HepG2 (cell line): ENCODE data around the gene CMTM5. TPM values are rescaled to one million over a fixed set of nuclear protein-coding genes. Genes with fewer than 3 reads are reported as not detected.
A peak's percentile ranks its signal among the peaks of the same experiment; 100 is the strongest.
"Not testable (repeated sequence)": the region's sequence is repeated elsewhere in the genome, so short reads cannot be mapped to it uniquely, and the experiment has no call there.

Experiments
- ATAC-seq: fragments of 200-7000 bp; cut with Tn5 transposase; 3 replicates; pipeline ENCODE4 v1.9.1; 2020; ENCODE audit warnings: mild to moderate bottlenecking, moderate library complexity
- BruUV-seq: library from RNA; stranded (reverse); fragments of 400-500 nt; replicated peaks from 2 replicates; lab custom pipeline; 2021; lab: Mats Ljungman, UMichigan
- CTCF ChIA-PET: fragments of 300-600 bp; formaldehyde crosslinking; extraction: SDS; loops from one replicate; lab custom pipeline; 2021; ENCODE audit warnings: low total read pairs, inconsistent platforms, low intra/inter-chr PET ratio; lab: Yijun Ruan, JAX
- POLR2A ChIA-PET: fragments of 350-600 bp; sonication (Branson Sonifier 250); formaldehyde crosslinking; loops from one replicate; lab custom pipeline; 2020; ENCODE audit warnings: antibody characterized with exemption, inconsistent platforms; lab: Yijun Ruan, JAX
- DNase-seq: peaks from one replicate; pipeline ENCODE4 v3.0.0-alpha.2; 2015; ENCODE audit warnings: low spot score
- FAIRE-seq: peaks from 3 replicates; lab custom pipeline; 2011; peaks lifted over from hg19 to GRCh38; lab: Jason Lieb, UNC
- H2AFZ ChIP-seq: one replicate; pipeline ENCODE4 v1.6.1; 2011; ENCODE audit warnings: low read length, inconsistent platforms
- H3K27ac ChIP-seq: fragments of 300-600 bp; 3 replicates; pipeline ENCODE4 v1.8.0; 2011; ENCODE audit warnings: mixed run types, mild to moderate bottlenecking, mixed read lengths, low read length, inconsistent platforms; ENCODE audit not compliant: insufficient read depth; ENCODE audit errors: extremely low read length
- H3K27me3 ChIP-seq, 2 experiments: fragments of 200-600 bp in 1 of 2; 2 replicates in 1 of 2; 3 replicates in 1 of 2; pipeline versions ENCODE4 v1.6.0 to v1.8.0; 2011; ENCODE audit warnings: low read length in 2 of 2, mild to moderate bottlenecking in 2 of 2, moderate library complexity in 2 of 2, inconsistent platforms in 1 of 2; ENCODE audit not compliant: insufficient read depth in 2 of 2, control insufficient read depth in 1 of 2
- H3K36me3 ChIP-seq, 2 experiments: fragments of 200-600 bp in 1 of 2; replicated peaks in 1 of 2; 2 replicates in 1 of 2; 3 replicates in 1 of 2; pipeline versions ENCODE4 v1.5.1 to v1.8.0; 2011; ENCODE audit warnings: low read length in 2 of 2, inconsistent platforms in 1 of 2; ENCODE audit not compliant: insufficient read depth in 2 of 2, control insufficient read depth in 1 of 2
- H3K4me1 ChIP-seq: 2 replicates; pipeline ENCODE4 v1.5.1; 2012; ENCODE audit warnings: low read length, inconsistent platforms; ENCODE audit not compliant: insufficient read depth
- H3K4me2 ChIP-seq: 2 replicates; pipeline ENCODE4 v1.6.0; 2011; ENCODE audit warnings: low read depth, low read length, inconsistent platforms
- H3K4me3 ChIP-seq, 3 experiments: fragments of 200-600 bp in 1 of 3; sonication (generic), shearing (Covaris generic) in 1 of 3; replicated peaks in 1 of 3; 2 replicates each; pipeline ENCODE4 v1.5.1; 2011 to 2016; ENCODE audit warnings: low read length in 3 of 3, inconsistent platforms in 2 of 3, low read depth in 2 of 3, mild to moderate bottlenecking in 2 of 3, control low read depth in 1 of 3, mixed read lengths in 1 of 3; ENCODE audit not compliant: insufficient read depth in 1 of 3
- H3K79me2 ChIP-seq: one replicate; pipeline ENCODE4 v1.6.1; 2011; ENCODE audit warnings: low read length, inconsistent platforms; ENCODE audit not compliant: insufficient read depth
- H3K9ac ChIP-seq: 2 replicates; pipeline ENCODE4 v1.6.0; 2011; ENCODE audit warnings: mild to moderate bottlenecking, low read depth, low read length, inconsistent platforms; ENCODE audit not compliant: insufficient read depth
- H3K9me3 ChIP-seq: 2 replicates; pipeline ENCODE4 v1.5.1; 2012; ENCODE audit warnings: mild to moderate bottlenecking, low read length
- H4K20me1 ChIP-seq: 2 replicates; pipeline ENCODE4 v1.6.0; 2011; ENCODE audit warnings: inconsistent platforms, mild to moderate bottlenecking, low read length, moderate library complexity; ENCODE audit not compliant: insufficient read depth
- ATF7 ChIP-seq, 2 experiments: fragments of 450-650 bp in 1 of 2; sonication (generic) in 1 of 2; formaldehyde crosslinking in 1 of 2; IDR thresholded peaks; 2 replicates each; pipeline versions ENCODE4 v1.4.0 to v1.6.1; 2016 to 2020; ENCODE audit warnings: antibody characterized with exemption in 1 of 2, mild to moderate bottlenecking in 1 of 2, missing genetic modification reagents in 1 of 2
- CENPT ChIP-seq: sonication (generic); formaldehyde crosslinking; IDR thresholded peaks from 2 replicates; pipeline ENCODE4 v1.8.0; 2022; ENCODE audit warnings: low read depth, mild to moderate bottlenecking, moderate library complexity, missing genetic modification reagents
- CHCHD3 ChIP-seq: sonication (generic); formaldehyde crosslinking; IDR thresholded peaks from 2 replicates; pipeline ENCODE4 v1.8.0; 2022; ENCODE audit warnings: mild to moderate bottlenecking, missing genetic modification reagents, moderate library complexity
- CREB1 ChIP-seq, 2 experiments: fragments of 450-650 bp in 1 of 2; IDR thresholded peaks; 2 replicates each; pipeline ENCODE4 v1.6.1; 2016 to 2017; ENCODE audit warnings: control low read depth in 1 of 2, mild to moderate bottlenecking in 1 of 2, missing compliant biosample characterization in 1 of 2, missing genetic modification characterization in 1 of 2
- GTF2F1 ChIP-seq: fragments of 150-350 bp; IDR thresholded peaks from 2 replicates; pipeline ENCODE4 v1.6.1; 2014; ENCODE audit warnings: low read length
- IRX3 ChIP-seq: sonication (generic); formaldehyde crosslinking; IDR thresholded peaks from 2 replicates; pipeline ENCODE4 v1.8.1; 2023; ENCODE audit warnings: mild to moderate bottlenecking, low read depth, missing genetic modification reagents, borderline replicate concordance
- KLF11 ChIP-seq: IDR thresholded peaks from 2 replicates; pipeline ENCODE4 v1.6.1; 2016; ENCODE audit warnings: missing compliant biosample characterization
- NFE2L2 ChIP-seq: fragments of 150-350 bp; IDR thresholded peaks from 2 replicates; pipeline ENCODE4 v1.6.1; 2014; ENCODE audit warnings: low read length
- ZNF180 ChIP-seq: sonication (generic); formaldehyde crosslinking; IDR thresholded peaks from 2 replicates; pipeline ENCODE4 v1.4.0; 2020; ENCODE audit warnings: low read depth, missing genetic modification reagents, borderline replicate concordance
- ZNF335 ChIP-seq: sonication (generic); formaldehyde crosslinking; IDR thresholded peaks from 2 replicates; pipeline ENCODE4 v1.4.0; 2020; ENCODE audit warnings: missing genetic modification reagents
- ZNF530 ChIP-seq: sonication (generic); formaldehyde crosslinking; IDR thresholded peaks from 2 replicates; pipeline ENCODE4 v1.5.0; 2020; ENCODE audit warnings: low read depth, mild to moderate bottlenecking, missing genetic modification reagents
- ZNF615 ChIP-seq: sonication (generic); formaldehyde crosslinking; IDR thresholded peaks from 2 replicates; pipeline ENCODE4 v1.5.0; 2020; ENCODE audit warnings: mild to moderate bottlenecking, missing genetic modification reagents, borderline replicate concordance
- WGBS: methylation state at CpG from one replicate; pipeline ENCODE4 v1.1.6; 2017; ENCODE audit warnings: low lambda C conversion rate; 5-methylcytosine and 5-hydroxymethylcytosine counted together
- in situ Hi-C: cut with HindIII; loops from 2 replicates; pipeline ENCODE4 v1.10.0; 2017; ENCODE audit warnings: low pct_unique_long_range_greater_than_20kb; ENCODE audit not compliant: extremely low pct_ligation_motif_present
- intact Hi-C: fragments of 100-400 bp; cut with micrococcal nuclease; formaldehyde crosslinking; loops from one replicate; pipeline ENCODE4 v1.10.0; 2022; ENCODE audit not compliant: unreplicated experiment
- polyA plus RNA-seq, 8 experiments: library from polyadenylated mRNA; depleted of rRNA in 3 of 8; stranded (reverse) in 7 of 8; unstranded in 1 of 8; fragments of >200 nt; fragmentation: Illumina TruSeq in 4 of 8; extraction: Trizol in 4 of 8; gene quantifications; 2 replicates each; pipeline versions ENCODE4 v1.2.1 to v1.2.3, GENCODE V29; 2011 to 2016; ENCODE audit warnings: low read depth in 4 of 8, missing spikeins in 1 of 8, mixed read lengths in 1 of 8; ENCODE audit not compliant: insufficient read depth in 1 of 8
- total RNA-seq, 5 experiments: library from RNA; depleted of rRNA; stranded (reverse); fragments of >200 nt; fragmentation: Illumina TruSeq; extraction: Trizol; gene quantifications; 2 replicates each; pipeline ENCODE4 v1.2.3, GENCODE V29; 2016; ENCODE audit warnings: low read depth in 1 of 5
- TF ChIP-seq, protein P1 (sequence below): sonication (generic); formaldehyde crosslinking; IDR thresholded peaks from 2 replicates; pipeline ENCODE4 v1.4.0; 2020; ENCODE audit warnings: low read depth, missing genetic modification reagents
- TF ChIP-seq, protein P2 (sequence below): sonication (generic); formaldehyde crosslinking; conservative IDR thresholded peaks from 2 replicates; pipeline ENCODE4 v1.4.0; 2020; ENCODE audit warnings: missing genetic modification reagents

Gene CMTM5
- total and polyA plus RNA-seq, 2 of the 13 experiments (the other 11 are each of a cell fraction or from before 2014, with no cell fraction given), result not detected

DNA sequence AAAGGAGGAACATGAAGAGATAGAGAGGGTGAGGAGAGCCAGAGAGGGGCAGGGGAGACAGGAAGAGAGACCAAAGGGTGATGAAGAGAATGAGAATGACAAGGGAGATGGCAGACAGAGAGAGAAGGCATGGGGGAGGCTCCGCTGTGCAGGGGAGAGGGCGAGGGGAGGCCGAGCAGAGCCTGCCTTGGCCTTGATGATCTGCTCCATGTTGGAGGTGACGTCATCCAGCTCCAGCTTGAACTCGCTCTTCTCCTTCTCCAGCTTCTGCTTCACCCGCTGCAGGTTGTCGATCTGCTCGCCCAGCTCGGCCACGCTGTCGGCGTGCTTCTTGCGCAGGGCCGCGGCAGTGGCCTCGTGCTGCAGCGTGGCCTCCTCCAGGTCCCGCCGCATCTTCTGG lies 13.0 kb downstream of the CMTM5 start:
- H4K20me1 ChIP-seq; ATAC-seq; FAIRE-seq; H3K36me3 ChIP-seq; BruUV-seq; DNase-seq; H2AFZ ChIP-seq; intact Hi-C loops; CTCF ChIA-PET; H3K27ac ChIP-seq; POLR2A ChIA-PET; H3K4me2 ChIP-seq; in situ Hi-C loops; H3K9me3 ChIP-seq; H3K4me3 ChIP-seq; H3K4me1 ChIP-seq; H3K79me2 ChIP-seq; H3K9ac ChIP-seq; TF ChIP-seq CREB1, ATF7 (CRISPR knock-in tag; IDR thresholded peaks at IDR 0.05): not testable (repeated sequence)
- 47% methylated on average over 4 of the region's 19 CpGs for WGBS
- H3K27me3 ChIP-seq, result peaks cover 34 to 93% of the 10 kb centered on the region in 2 experiments
- peak; percentile 96 for TF ChIP-seq CREB1 (IDR thresholded peaks at IDR 0.05)
- peak; percentile 100 for TF ChIP-seq ATF7 (IDR thresholded peaks at IDR 0.05)

DNA sequence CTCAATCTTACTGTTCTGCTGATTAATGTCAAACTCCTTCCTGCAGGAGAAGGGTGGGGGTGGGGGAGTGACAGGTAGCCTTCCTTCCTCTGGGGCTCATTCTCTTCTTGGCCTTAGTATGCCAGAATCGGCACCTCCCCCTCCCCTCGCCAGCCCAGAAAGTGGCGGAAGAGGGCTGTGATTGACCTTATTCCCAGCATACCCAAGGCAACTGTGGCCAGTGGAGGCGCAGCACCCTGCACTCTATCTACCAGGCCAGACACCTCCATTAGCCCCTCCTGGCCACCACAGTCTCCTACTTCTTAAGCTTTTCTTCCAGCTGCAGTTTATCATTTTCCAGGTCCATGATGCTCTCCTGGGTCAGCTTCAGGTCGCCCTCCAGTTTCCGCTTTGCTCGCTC lies 15.8 kb downstream of the CMTM5 start:
- ChIA-PET CTCF (no interaction called here), POLR2A (interaction anchor here (1.3 kb wide), 1 partner anchor 71 kb away, joined by 3 read pairs; the partner anchor contains the start of gene PABPN1)
- Histone ChIP-seq H3K79me2 (no peaks in the 10 kb centered on the region), H2AFZ (no peak overlapping the region), H3K27me3 (peaks cover 33 to 82% of the 10 kb centered on the region in 2 experiments), H3K36me3 (no peaks in the 10 kb centered on the region), H3K4me2 (no peak overlapping the region), H3K4me3 (no peak overlapping the region), H3K4me1 (no peaks in the 10 kb centered on the region), H4K20me1 (no peaks in the 10 kb centered on the region), H3K9ac (no peak overlapping the region), H3K9me3 (no peaks in the 10 kb centered on the region), H3K27ac (no peak overlapping the region)
- intact Hi-C loops, result no loop called here
- WGBS, result 46% methylated on average over 7 of the region's 7 CpGs
- ATAC-seq (no peak), FAIRE-seq (no peak), DNase-seq (no peak)
- in situ Hi-C loops, result no loop called here
- no TSS peak for BruUV-seq
- no peak for TF ChIP-seq ZNF180 (CRISPR knock-in tag)
- TF ChIP-seq CENPT (CRISPR knock-in tag), result no peak
- TF ChIP-seq CHCHD3, result no peak
- TF ChIP-seq, protein P1, sequence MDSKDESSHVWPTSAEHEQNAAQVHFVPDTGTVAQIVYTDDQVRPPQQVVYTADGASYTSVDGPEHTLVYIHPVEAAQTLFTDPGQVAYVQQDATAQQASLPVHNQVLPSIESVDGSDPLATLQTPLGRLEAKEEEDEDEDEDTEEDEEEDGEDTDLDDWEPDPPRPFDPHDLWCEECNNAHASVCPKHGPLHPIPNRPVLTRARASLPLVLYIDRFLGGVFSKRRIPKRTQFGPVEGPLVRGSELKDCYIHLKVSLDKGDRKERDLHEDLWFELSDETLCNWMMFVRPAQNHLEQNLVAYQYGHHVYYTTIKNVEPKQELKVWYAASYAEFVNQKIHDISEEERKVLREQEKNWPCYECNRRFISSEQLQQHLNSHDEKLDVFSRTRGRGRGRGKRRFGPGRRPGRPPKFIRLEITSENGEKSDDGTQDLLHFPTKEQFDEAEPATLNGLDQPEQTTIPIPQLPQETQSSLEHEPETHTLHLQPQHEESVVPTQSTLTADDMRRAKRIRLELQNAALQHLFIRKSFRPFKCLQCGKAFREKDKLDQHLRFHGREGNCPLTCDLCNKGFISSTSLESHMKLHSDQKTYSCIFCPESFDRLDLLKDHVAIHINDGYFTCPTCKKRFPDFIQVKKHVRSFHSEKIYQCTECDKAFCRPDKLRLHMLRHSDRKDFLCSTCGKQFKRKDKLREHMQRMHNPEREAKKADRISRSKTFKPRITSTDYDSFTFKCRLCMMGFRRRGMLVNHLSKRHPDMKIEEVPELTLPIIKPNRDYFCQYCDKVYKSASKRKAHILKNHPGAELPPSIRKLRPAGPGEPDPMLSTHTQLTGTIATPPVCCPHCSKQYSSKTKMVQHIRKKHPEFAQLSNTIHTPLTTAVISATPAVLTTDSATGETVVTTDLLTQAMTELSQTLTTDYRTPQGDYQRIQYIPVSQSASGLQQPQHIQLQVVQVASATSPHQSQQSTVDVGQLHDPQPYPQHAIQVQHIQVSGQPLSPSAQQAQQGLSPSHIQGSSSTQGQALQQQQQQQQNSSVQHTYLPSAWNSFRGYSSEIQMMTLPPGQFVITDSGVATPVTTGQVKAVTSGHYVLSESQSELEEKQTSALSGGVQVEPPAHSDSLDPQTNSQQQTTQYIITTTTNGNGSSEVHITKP (CRISPR knock-in tag), result no peak
- TF ChIP-seq ZNF530, result no peak
- TF ChIP-seq IRX3 (CRISPR knock-in tag), result no peak
- no peak for TF ChIP-seq NFE2L2
- TF ChIP-seq ZNF615 (CRISPR knock-in tag), result no peak
- TF ChIP-seq GTF2F1, result no peak
- TF ChIP-seq, protein P2, sequence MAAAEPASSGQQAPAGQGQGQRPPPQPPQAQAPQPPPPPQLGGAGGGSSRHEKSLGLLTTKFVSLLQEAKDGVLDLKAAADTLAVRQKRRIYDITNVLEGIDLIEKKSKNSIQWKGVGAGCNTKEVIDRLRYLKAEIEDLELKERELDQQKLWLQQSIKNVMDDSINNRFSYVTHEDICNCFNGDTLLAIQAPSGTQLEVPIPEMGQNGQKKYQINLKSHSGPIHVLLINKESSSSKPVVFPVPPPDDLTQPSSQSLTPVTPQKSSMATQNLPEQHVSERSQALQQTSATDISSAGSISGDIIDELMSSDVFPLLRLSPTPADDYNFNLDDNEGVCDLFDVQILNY (CRISPR knock-in tag), result no peak
- no peak for TF ChIP-seq ZNF335 (CRISPR knock-in tag)
- TF ChIP-seq KLF11 (CRISPR knock-in tag), result no peak
